Mucosa of gallbladder (tissue), 1 donor: Measurements from ENCODE around the gene PON2. TPM values are rescaled to one million over a fixed set of nuclear protein-coding genes. Genes with fewer than 3 reads are reported as not detected.
"Not testable (repeated sequence)": the region's sequence is repeated elsewhere in the genome, so short reads cannot be mapped to it uniquely, and the experiment has no call there.

Source experiments
- DNase-seq: peaks from one replicate; pipeline ENCODE4 v3.0.0-alpha.2; 2020; ENCODE audit warnings: low spot score
- total RNA-seq: library from RNA; stranded (reverse); gene quantifications from one replicate; pipeline ENCODE4 v1.2.1, GENCODE V29; 2021
- donor health status: DM: no; HTN: no; CAD: no.

Gene PON2
- total RNA-seq, result 106 TPM

DNA sequence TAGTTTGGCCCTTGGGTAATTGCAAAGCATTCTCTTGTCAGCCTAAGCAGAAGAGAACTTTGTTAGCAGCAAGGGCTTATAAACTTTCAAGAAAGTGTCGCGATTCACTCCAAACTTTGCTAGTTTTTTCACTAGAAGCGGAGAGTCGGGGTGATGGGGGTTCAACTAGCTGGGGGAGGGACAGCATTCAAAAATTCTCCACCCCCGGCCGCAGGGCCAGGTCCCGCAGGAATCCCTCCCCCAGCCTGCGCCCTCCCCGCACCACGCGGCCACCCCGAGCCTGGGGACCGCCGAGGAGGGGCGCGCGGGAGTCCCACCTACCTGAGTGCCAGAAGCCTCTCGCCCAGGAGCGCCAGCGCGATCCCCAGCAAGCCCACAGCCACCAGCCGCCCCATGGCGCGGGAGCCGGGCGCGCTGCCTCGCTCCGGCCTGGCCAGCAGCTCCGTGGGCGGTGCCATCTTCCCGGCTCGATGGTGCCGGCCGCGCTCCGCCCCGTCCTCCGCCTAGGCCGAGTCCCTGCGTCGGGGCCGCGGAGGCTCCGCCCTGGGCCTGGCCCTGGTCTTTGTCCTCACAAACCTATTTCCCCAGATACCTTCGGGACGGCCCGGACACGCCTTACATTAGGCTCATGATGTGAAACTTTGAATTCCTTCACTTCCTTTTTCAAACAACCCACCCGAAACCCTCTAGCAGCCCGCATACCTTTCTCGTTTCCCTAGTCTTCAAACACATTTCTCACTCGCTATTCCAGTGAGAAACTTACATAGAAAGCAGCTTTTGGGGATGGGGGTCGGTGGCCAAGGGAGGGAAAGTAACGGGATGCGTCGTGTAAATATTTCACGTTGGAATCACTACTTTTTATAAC, at the start of gene PON2:
TSS of gene PON2 (minus strand) at position 472 of the 865 bp plus-strand sequence. CDS start at position 395, 77 bp downstream.
- peak; percentile 79 for DNase-seq

DNA sequence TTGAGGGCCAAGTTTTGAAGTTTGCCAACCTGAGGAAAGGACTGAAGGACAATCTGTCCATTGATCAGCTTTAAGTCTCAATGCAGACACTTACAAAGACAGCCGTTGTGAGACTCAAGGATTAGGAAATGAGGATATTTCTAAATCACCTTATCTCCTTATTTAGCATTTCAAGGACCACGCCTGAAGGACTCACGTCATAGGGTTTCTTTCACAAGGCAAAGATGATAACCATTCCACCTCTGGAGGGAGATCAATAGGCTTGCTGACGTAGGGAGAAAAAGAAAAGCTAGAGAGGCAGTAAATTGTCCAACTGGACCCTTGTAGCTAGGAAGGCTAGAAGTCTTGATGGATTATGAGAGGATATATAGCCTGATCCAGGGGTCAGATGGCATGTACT, 47.6 kb upstream of the PON2 start:
- DNase-seq, result no peak

DNA sequence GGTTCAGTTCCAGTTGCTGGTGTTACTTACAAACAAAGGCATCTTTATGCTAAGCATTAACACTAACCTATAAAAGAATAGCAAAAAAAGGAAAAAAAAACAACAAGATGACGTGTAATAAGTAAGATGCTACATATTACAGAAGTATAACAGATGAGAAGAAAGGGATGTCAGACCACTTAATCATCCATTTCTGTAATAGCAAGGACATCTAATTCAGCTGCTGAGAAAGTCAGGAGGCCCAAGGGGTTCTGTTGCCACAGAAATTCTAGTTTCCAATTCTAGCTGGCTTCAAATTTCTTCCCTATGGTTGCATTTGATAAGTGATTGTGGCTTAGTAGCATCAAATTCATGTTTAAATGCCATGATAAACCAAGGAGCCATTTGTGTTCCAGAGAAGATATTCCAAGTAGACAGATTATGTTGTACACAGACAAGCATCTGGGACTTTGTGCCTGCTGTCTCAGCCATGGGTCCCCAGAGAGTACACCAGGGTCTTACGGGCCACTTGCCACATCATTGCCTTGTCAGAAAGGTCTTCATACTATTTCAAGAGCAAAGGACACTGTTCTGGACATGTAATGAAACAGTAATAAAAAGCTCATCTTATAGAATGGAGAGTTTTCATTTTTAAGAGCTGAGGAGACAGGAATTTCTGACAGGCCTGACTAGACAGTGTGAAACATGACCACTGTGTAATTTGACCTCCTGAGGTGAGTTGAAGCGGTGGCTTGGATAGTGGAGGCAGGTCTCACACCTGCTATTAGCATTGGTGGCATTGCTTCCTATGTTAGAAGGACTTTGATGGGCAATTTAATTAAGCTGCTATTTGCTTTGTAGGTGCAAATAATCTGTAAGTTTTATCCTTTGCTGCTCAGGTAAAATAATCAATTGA, 46.7 kb upstream of the PON2 start:
- DNase-seq, result no peak

GRCh38 chr7:95479992-95480624, 45.3 kb upstream of the PON2 start:
- no peak for DNase-seq

- peak; percentile 19 for DNase-seq
These were observed 43.6 kb upstream of the PON2 start for GRCh38 chr7:95478272-95479037.

DNA sequence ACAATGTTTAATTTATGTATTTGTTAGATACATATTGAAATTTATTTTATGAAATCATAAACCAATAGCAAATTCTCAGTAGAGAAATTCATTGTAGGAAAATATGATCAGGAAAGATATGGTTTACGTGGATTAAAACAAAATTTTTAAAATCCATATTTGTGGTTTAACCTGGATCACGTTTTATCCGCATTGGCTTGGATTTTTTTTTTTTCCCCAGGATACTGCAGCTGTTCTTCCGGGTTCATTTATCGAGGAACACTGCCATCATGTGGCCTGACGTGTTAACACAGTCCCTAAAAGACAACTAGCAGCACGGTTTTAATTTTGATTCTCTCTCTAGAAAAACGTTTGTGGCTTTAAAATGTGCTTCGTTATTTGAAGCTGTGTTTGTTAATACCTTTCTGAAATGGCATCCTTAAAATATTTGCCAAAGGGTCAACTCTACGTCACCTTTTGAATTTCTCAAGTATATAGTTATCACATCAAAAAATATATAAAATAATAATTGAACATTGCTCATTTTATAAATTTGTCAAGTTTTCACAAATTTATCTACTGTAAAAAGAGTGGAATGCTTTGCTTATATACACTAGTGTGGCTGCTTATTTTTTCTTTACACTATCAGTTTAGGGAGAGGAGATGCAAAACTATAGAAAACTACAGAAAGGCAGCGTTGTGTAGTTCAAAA, 42.2 kb upstream of the PON2 start:
- peak; percentile 69 for DNase-seq

- DNase-seq, result no peak
These were observed 41.4 kb upstream of the PON2 start for GRCh38 chr7:95476072-95476847.

DNA sequence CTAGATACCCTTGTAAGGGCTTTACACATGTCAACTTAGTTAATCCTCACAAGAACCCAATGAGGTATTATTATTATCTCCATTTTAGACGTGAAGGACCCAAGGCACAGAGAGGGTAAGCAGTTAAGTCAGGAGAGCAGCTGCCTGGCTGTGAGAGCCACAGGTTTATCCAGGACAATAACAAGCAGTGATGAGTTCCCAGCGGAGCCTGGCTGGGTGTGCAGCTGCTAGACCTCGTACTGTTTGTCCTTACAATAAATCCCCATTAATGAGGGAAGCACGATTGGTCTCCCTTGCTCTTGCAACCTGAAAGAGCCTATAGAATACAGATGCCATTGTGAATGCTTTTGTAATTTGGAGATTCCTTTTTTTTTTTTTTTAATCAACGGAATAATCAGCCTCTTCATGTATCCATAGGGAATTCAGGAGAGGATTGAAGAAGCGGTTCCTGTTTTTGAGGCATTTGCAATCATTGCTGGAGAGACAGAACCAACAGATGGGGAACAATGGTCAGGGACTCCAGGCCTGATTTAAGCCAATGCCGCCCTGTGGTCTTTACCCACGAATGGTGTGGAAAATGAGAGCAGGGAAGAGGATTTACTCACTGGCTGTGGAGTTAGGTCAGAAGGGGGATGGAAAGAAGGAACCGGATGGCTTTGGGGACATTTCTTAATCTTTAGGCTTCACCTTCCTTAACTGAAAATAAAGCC, 38.6 kb upstream of the PON2 start:
- no peak for DNase-seq

- no peak for DNase-seq
These were observed 37.8 kb upstream of the PON2 start for GRCh38 chr7:95472581-95473161.

GRCh38 chr7:95471071-95471470, 36.2 kb upstream of the PON2 start:
- DNase-seq, result no peak

DNA sequence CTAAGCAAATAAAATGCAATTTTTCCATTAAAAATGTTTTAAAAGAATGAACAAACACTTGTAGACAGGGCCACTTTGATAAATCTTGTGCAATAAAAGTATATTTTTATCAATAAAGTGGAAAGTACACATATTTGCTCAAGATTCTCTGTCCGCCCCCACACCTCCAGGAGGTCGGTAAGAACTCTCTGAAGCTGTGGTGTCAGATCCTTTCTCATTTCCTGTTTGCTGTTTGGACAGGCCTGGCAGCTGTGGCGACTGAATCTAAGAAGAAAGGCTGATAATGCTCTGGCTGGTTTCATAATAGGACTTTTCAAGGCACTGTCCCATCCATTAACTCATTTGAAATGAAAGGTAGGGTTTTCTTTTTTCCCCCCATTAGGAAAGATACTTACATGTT, 35.6 kb upstream of the PON2 start:
- DNase-seq, result no peak

- DNase-seq, result no peak
These were observed 35.0 kb upstream of the PON2 start for GRCh38 chr7:95469848-95470247.

DNA sequence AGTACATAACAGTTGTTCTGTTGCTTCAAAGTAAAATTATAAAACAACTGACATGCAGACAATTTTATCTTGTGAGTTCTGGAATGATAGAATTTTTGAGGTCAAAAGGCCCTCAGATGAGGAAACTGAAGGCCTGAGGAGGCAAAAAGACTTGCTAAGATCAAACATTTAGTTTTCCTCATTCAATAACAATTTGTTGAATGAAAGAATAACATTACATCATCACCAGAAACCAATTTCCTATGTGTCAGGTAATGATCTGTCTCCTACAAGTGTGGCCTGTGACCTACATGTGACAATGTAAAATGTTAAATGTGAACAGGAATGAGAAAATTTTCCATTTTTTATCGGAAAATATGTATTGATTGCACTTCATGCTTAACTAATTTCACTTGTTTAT, 34.4 kb upstream of the PON2 start:
- DNase-seq, result no peak

GRCh38 chr7:95467912-95468607, 33.2 kb upstream of the PON2 start:
- no peak for DNase-seq

- not testable (repeated sequence) for DNase-seq
These were observed 25.8 kb upstream of the PON2 start for GRCh38 chr7:95460653-95461052.

GRCh38 chr7:95457947-95458346, 23.1 kb upstream of the PON2 start:
- DNase-seq, result no peak

DNA sequence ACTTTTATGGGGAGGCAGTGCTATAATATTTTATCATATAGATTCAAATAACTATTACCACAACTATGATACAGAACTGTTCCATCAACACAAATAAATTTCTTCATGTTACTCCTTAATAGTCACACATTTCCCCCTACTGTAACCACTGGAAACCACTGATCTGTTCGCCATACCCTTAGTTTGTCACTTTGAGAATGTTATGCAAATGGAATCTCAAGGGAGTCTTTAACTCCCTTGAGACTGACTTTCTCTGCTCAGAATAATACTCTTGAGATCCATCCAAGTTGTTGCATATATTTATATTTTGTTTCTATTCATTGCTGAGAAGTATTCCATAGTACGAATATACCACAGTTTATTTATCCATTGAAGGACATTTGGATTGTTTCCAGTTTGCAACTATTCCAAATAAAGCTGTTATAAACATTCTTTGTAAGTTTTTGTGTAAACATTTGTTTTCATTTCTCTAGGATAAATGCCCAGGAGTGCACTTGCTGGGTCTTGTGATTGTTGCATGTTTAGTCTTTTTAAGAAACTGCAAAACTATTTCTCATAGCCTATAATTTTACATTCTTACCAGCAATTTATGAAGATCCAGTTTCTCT, 19.7 kb upstream of the PON2 start:
- DNase-seq, result no peak

- no peak for DNase-seq
These were observed 11.8 kb upstream of the PON2 start for GRCh38 chr7:95446618-95447017.
